Measurements from ENCODE around the gene GATA6.
"Not testable (repeated sequence)": the region's sequence is repeated elsewhere in the genome, so short reads cannot be mapped to it uniquely, and the experiment has no call there.

The GATA6 gene

GRCh38 chr18:22204996-22205395, 35.6 kb downstream of the GATA6 start:
- DNase-seq (ENCODE audit: low read depth), result no peak

- no peak for DNase-seq (ENCODE audit: low read depth)
Observed at GRCh38 chr18:22207021-22207758, 37.8 kb downstream of the GATA6 start.

- DNase-seq (ENCODE audit: low read depth), result no peak
Observed at GRCh38 chr18:22210311-22210754, 40.9 kb downstream of the GATA6 start.

GRCh38 chr18:22211657-22212056, 42.3 kb downstream of the GATA6 start:
- no peak for DNase-seq (ENCODE audit: low read depth)

- no peak for DNase-seq (ENCODE audit: low read depth)
Observed at GRCh38 chr18:22213333-22213973, 44.1 kb downstream of the GATA6 start.

- no peak for DNase-seq (ENCODE audit: low read depth)
Observed at GRCh38 chr18:22214731-22215528, 45.5 kb downstream of the GATA6 start.

DNA sequence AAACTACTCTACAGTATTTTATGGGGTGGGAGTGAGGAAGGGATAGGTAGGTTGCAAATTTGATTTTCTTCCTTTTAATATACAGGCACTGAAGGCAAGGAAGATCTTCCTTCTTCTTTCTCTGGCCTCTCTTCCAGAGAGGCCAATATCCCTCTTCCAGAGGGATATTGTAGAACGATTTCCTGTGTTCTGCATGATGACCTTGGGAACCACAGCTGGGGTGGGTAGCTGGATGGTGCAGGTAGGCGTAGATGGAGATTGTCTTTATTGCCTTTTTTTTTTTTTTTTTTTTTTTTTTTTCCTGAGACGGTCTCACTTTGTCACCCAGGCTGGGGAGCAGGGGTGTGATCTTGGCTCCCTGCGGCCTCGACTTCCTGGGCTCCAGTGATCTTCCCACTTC, 49.4 kb downstream of the GATA6 start:
- DNase-seq (ENCODE audit: low read depth), result no peak

DNA sequence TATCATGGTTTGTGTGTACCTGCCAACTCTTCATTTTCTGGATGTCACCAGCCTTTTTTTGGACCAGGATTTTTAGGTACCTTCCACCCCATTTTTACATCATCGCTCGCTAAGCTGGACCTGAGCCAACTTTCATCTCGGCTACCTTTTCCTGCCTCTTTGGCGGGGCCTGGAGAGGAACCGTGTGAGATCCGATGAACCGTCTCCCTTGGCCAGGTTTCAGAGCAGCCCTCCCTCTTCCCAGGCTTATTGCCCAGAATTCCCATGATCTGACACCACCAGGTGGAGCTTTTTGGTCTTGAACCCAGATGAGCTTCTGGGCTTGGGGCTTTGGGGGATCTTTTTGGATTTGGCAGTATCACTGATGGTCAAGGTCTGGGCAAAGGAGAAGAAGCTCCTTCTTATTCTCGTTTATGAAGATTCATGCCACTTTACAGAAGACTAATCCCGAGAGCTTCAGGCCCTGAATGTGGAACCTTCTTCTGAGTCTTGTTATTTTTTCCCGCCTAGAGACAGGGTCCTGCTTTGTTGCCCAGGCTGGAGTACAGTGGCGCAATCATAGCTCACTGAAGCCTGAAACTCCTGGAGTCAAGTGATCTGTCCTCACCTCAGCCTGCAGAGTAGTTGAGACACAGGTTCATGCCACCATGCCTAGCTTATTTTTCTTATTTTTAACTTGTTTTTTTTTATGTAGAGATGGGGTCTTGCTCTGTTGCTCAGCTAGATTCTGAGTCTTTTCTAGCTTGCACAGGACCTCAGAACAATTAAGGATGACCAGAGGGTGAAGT, 50.4 kb downstream of the GATA6 start:
- DNase-seq (ENCODE audit: low read depth), result no peak

- DNase-seq (ENCODE audit: low read depth), result not testable (repeated sequence)
Observed at GRCh38 chr18:22220585-22220984, 51.2 kb downstream of the GATA6 start.

GRCh38 chr18:22221350-22221749, 52.0 kb downstream of the GATA6 start:
- DNase-seq (ENCODE audit: low read depth), result no peak

DNA sequence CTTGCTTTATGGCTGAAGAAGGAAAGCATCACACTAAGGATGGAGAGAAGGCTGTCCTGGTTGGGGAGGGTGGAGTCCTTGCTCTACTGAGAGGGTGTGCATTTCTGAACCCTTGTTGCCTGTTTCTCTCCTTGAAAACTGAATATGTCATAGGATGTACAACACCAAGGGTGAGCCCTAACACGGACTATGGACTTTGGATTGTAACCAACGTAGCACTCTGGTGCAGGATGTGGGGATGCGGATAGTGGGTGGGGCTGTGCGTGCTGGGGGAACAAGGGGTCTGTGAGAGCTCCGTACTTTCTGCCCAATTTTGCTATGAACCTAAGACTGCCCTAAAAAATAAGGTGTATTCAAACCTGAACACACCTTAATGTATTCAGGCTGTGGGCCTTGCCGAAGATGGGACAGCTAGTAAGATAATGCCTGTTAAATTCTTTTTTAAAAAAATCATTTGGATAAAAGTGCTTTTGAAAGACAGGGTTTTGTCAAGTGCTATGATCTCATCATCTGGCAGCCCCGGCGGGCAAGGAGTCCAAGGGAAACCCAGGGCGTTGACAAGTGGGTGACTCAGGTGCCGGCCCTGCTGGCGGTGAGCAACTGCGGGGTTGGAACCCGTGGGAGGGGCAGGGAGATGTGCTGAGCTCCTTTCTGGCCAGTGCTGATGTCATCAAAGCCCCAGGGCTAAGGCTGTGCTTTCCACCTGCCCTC, 54.0 kb downstream of the GATA6 start:
- DNase-seq (ENCODE audit: low read depth), result no peak

DNA sequence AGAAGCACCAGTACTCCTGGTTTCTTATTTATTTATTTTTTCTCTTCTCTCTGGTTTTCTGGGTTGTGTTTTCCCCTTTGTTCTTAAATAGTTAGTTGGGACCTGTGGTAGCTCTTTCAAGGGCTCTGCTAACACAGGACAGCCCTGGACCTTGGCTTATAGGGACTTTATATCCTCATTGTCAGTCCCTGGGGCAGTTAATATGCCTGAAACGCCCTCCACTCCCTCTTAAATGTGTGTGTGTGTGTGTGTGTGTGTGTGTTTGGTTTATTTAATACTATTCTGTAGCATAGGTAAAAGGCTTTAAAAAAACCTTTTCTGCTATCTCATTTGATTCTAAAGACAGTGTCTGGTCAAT, 54.6 kb downstream of the GATA6 start:
- no peak for DNase-seq (ENCODE audit: low read depth)

DNA sequence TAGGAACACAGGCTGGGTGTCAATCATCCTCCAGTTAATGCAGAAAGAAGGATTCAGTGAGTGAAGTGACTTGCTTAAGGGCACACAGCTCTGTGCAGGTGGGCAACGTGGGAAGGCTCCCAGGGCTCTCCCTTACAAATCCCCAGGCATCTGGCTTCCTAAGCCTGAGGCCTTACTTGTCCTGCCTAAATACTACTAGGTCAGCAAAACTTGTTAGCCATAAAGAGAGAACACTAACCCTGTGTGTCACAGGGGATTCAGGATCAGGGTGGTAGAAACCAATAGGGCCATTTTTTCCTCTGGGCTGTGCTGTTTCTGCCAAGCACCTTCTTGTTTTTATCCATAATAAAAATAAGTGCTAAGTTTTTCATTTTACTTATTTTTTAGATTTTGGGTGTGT, 55.0 kb downstream of the GATA6 start:
- no peak for DNase-seq (ENCODE audit: low read depth)

- no peak for DNase-seq (ENCODE audit: low read depth)
Observed at GRCh38 chr18:22226801-22227200, 57.4 kb downstream of the GATA6 start.

DNA sequence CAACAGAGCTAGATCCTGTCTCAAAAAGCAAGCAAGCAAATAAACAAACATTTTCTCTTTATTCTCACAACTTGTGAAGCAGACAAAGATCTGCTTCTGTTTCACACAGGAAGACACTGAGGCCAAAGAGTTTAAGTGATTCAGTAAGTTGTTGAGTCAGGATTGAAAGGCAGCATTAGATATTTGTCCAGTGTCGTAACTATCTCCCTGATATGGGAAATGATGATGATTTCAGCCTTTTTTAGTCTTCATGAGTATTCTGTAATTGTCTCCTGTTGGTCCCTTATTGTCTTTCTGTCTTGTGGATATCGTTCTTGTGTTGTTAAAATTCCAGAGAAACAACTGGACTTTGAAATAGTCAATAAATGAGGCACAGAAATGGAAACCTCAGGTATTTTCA, 59.6 kb downstream of the GATA6 start:
- no peak for DNase-seq (ENCODE audit: low read depth)

DNA sequence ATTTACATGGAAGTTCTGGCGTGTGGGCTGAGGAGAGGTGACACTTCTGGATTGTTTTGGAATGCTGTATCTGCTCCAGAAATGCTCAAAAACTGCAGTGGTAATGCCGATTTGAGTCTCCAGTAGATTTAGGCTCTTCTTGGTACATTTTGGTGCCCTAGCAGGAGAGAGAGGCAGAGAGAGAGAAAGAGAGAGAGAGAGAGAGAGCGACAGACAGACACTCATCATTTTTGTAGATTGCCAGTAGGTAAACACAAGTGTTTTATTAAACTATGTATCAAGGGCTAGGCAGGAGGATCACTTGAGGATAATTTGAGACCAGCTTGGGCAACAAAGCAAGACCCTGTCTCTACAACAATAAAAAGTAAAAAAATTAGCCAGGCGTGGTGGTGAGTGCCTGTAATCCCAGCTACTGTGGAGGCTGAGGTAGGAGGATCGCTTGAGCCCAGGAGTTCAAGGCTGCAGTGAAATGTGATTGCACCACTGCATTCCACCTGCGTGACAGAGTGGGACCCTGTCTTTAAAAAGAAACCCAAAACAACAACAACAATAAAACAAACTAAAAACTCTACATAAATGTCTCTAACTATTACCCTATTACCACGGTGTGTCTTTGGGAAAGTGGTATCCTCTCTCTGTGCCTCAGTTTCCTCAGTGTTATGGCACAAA, 60.2 kb downstream of the GATA6 start:
- no peak for DNase-seq (ENCODE audit: low read depth)

DNA sequence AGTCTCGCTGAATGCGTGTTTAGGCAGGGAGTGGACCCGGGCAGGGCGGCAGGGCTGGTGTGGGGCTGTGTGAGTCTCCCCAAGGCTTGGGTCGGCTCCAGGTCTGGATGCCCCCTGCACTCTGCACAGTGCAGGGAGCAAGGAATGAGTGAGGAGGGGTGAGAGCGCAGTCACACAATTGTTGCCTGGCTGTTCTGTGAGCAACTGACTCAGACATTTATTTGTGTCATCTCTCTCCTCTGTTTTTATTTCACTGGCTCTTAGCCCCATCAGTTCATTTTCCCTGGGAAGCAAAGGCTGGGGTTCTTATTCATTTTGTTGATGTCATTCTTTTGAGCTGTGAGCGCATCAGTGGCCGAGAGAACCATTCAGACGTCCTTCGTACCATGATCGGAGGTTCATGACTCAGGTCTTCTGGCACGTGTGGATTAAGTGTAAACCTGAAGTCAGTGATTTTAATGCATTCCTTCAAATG, 61.1 kb downstream of the GATA6 start:
- no peak for DNase-seq (ENCODE audit: low read depth)

DNA sequence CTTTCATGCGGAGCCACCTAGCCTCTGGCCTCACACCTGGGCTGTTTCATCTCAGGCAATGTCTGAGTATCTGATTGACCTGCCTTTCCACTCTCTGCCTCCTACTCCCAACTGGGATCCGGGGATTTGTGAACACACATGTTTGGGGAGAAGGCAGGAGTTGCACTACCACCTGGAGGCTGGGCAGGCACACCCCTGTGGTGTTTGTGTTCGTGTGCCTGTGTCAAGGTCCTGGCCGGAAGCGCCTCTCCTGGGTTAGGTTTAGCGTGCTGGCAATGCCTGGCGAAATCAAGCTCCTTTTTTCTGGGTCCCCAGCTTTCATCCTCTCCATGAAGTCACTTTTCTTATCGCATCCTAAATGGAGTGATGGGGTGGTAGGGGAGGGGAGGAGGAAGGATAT, 63.9 kb downstream of the GATA6 start:
- no peak for DNase-seq (ENCODE audit: low read depth)

DNA sequence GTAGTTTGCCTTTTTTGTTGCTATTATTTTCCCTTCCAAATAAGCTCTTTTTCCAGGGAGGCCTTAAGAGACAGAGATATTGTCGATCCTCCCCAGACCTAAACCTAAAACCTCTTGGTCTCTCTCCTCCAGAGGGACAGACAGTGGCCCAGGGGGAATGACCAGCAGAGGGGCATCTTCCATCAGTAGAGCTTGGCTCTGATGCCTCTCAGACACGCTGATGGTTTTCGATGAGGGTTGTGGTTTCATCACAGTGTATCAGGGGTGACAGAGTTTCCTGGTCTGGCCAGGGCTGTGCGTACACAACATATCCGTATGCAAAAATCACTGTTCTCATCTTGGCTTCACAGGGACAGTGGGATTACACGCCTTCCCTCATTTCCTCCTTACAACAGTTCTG, 68.6 kb downstream of the GATA6 start:
- no peak for DNase-seq (ENCODE audit: low read depth)

GRCh38 chr18:22238681-22239080, 69.3 kb downstream of the GATA6 start:
- DNase-seq (ENCODE audit: low read depth), result no peak

- DNase-seq (ENCODE audit: low read depth), result no peak
Observed at GRCh38 chr18:22241921-22242361, 72.6 kb downstream of the GATA6 start.
